Cardiac muscle cell (in vitro differentiated cells and primary cell): ENCODE measurements around the gene LASP1NB.

Experiments used
- DNase-seq, 2 donors: peaks; one replicate each; pipeline versions ENCODE4 v3.0.0 to v3.0.0-alpha.2; 2010 to 2017; ENCODE audit warnings: low read depth in 1 of 2, low spot score in 1 of 2
- H3K27ac ChIP-seq: fragments of 200-600 bp; sonication (generic); 2 replicates; pipeline ENCODE4 v1.5.1; 2016
- H3K27me3 ChIP-seq: fragments of 200-600 bp; sonication (generic); 2 replicates; pipeline ENCODE4 v1.6.0; 2016; ENCODE audit warnings: control low read depth
- H3K36me3 ChIP-seq: fragments of 200-600 bp; sonication (generic); 2 replicates; pipeline ENCODE4 v1.5.1; 2016; ENCODE audit warnings: control low read depth
- H3K4me1 ChIP-seq: fragments of 200-600 bp; sonication (generic); 2 replicates; pipeline ENCODE4 v1.8.1; 2017; ENCODE audit warnings: low read depth, mild to moderate bottlenecking, mixed run types
- H3K4me3 ChIP-seq: fragments of 200-600 bp; sonication (generic); 2 replicates; pipeline ENCODE4 v1.5.1; 2016; ENCODE audit warnings: mild to moderate bottlenecking
- H3K9me3 ChIP-seq: fragments of 200-600 bp; sonication (generic); 2 replicates; pipeline ENCODE4 v1.5.1; 2017; ENCODE audit warnings: low read depth, mild to moderate bottlenecking, control low read depth
- TF ChIP-seq, protein P1 (sequence below): IDR thresholded peaks from 2 replicates; pipeline ENCODE4 v1.5.1; 2012; ENCODE audit warnings: low read depth, mild to moderate bottlenecking, low read length

Gene LASP1NB

DNA sequence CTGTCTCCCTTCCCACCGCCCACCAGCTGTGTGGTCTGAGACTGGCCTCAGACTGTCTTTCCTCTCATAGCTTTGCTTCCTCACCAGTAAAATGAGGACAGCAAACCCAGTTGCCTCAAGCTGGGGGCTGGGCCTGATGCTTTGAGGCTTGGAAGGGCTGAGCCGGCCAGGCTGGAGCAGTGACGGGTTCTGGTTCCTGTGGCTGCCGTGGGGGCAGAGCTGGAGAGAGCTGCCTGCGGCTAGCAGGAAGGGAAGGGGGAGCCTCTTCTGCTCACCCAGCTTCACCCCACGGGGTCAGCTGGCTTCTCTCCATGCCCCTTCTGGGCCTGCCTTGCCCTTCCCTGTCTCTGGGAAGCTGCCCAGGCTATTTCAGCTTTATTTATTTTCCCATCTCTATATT lies 31.8 kb upstream of the LASP1NB start:
- no peak overlapping the region for H3K4me3 ChIP-seq
- no peaks in the 10 kb centered on the region for H3K4me1 ChIP-seq
- H3K36me3 ChIP-seq = peaks cover 7% of the 10 kb centered on the region
- TF ChIP-seq, protein P1, sequence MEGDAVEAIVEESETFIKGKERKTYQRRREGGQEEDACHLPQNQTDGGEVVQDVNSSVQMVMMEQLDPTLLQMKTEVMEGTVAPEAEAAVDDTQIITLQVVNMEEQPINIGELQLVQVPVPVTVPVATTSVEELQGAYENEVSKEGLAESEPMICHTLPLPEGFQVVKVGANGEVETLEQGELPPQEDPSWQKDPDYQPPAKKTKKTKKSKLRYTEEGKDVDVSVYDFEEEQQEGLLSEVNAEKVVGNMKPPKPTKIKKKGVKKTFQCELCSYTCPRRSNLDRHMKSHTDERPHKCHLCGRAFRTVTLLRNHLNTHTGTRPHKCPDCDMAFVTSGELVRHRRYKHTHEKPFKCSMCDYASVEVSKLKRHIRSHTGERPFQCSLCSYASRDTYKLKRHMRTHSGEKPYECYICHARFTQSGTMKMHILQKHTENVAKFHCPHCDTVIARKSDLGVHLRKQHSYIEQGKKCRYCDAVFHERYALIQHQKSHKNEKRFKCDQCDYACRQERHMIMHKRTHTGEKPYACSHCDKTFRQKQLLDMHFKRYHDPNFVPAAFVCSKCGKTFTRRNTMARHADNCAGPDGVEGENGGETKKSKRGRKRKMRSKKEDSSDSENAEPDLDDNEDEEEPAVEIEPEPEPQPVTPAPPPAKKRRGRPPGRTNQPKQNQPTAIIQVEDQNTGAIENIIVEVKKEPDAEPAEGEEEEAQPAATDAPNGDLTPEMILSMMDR = no peak
- H3K27me3 ChIP-seq = no peaks in the 10 kb centered on the region
- DNase-seq = peak in 1 of 2 donors; percentile 54
- H3K27ac ChIP-seq = peak overlapping the region; percentile 43
- no peaks in the 10 kb centered on the region for H3K9me3 ChIP-seq

DNA sequence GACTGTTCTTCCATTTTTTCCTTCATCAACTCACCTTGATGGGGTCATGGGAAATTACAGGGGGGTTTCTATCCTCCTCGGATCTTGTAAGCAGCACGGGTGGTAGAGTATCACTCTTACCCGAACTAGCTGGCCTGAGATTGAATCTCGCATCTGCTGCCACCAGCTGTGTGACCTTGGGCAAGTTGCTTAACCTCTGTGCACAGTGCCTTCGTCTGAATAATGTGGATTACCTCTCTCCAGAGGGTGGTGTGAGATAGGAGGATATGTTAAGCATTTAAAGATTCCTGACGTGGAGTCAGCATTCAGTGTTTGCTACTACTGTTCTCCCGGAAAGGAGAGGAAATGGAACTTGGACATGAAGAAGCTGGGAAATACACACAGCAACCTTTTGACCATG lies 31.1 kb upstream of the LASP1NB start:
- peak overlapping the region; percentile 43 for H3K27ac ChIP-seq
- H3K9me3 ChIP-seq = no peaks in the 10 kb centered on the region
- DNase-seq = no peak
- H3K4me1 ChIP-seq = no peaks in the 10 kb centered on the region
- H3K36me3 ChIP-seq = peaks cover 7% of the 10 kb centered on the region
- H3K27me3 ChIP-seq = no peaks in the 10 kb centered on the region
- TF ChIP-seq, protein P1 = no peak
- H3K4me3 ChIP-seq = no peak overlapping the region

DNA sequence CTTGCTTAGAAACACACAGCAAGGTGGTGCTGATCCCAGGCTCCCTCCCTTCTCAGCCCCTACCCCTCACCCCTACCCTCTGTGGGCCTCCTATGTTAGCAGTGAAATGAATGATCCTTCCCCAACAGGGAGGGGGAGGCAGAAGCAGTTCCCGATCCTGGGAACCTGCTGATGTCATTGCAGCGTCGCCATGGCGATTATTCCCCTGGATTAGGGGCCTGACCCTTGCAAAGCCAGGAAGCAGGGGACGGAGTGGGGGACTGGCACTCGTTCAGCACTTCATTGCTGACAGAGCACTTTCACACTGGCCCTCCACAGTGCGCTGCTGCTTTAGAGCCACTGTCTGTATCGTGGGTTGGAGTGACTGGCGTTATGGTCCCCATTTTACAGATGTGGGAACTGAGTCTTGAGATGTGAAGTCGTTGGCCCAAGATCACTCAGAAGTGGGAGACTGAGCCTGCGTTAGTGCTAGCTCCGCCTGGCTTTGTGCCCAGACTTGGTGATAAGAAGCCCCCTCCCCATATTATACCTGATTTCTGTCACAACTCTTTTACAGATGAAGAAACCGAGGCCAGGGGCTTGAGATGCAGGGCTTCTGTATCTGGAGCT lies 29.0 kb upstream of the LASP1NB start:
- Histone ChIP-seq H3K4me3 (no peak overlapping the region), H3K36me3 (peaks cover 2% of the 10 kb centered on the region), H3K4me1 (peaks cover 12% of the 10 kb centered on the region), H3K27me3 (no peaks in the 10 kb centered on the region), H3K27ac (no peak overlapping the region), H3K9me3 (no peaks in the 10 kb centered on the region)
- TF ChIP-seq, protein P1 = no peak
- no peak for DNase-seq

DNA sequence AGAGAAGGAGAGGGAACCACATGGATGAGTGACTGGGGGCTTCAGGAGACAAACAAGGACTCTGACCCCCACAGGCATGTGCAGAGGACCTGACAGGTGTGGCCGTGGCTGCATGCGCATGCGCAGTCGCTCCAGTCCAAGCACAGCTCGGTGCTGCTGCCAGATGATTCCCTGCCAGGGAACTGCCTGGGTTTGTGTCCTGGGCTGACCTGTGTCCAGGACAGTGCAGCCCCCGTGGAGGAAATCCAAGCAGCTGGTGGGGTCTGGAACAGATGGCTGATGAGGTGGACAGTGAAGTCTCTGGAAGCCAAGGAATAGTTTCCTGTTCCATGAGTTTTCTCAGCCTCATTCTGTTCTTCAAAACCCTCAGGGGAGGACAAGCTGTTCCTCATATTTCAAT lies 28.2 kb upstream of the LASP1NB start:
- Histone ChIP-seq H3K4me3 (no peak overlapping the region), H3K4me1 (peaks cover 18% of the 10 kb centered on the region), H3K27ac (no peak overlapping the region)

DNA sequence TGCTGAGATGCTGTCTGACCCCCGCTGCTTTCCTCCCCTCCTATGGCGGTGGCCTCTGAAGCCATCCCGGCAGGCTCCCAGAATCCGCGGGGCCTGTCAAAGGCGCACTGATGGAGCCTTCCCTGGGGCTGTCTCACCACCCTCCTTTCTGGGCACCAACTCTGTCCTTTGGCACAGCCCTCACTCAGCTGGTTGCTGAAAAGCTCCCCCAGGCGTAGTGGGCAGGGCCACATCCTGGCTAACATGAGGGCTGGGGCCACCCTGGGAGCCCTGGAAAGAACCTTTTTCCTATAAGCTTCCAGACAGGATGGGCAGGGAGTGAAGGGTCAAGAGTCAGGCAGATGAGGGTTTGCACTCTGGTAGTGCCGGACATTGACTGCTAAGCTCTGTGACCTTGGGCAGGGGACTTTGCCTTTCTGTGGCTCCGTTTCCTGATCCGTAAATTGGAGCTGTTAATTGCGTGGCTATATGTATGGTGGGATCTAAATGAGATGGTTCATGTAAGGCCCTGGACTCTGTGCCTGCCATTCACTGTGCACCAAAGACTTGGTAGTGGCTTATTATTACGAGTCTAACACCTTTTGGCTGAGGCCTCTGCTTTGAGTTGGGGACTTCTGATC lies 27.6 kb upstream of the LASP1NB start:
- Histone ChIP-seq H3K9me3 (no peaks in the 10 kb centered on the region), H3K36me3 (no peaks in the 10 kb centered on the region), H3K4me1 (peaks cover 18% of the 10 kb centered on the region), H3K4me3 (no peak overlapping the region), H3K27ac (peak overlapping the region; percentile 68), H3K27me3 (no peaks in the 10 kb centered on the region)
- DNase-seq = no peak
- TF ChIP-seq, protein P1 = no peak

More for the DNA sequence above, 28.2 kb upstream of the LASP1NB start:
- Histone ChIP-seq H3K9me3 (no peaks in the 10 kb centered on the region), H3K36me3 (no peaks in the 10 kb centered on the region), H3K27me3 (no peaks in the 10 kb centered on the region)
- TF ChIP-seq, protein P1 = no peak
- DNase-seq = peak in 1 of 2 donors; percentile 64
